ENCODE data around the gene UNC5C. TPM values are rescaled to one million over a fixed set of nuclear protein-coding genes. Genes with fewer than 3 reads are reported as not detected.
"Not testable (repeated sequence)": the region's sequence is repeated elsewhere in the genome, so short reads cannot be mapped to it uniquely, and the experiment has no call there.

Gene UNC5C
- total RNA-seq, 1 donor from 2014 or later = not detected

DNA sequence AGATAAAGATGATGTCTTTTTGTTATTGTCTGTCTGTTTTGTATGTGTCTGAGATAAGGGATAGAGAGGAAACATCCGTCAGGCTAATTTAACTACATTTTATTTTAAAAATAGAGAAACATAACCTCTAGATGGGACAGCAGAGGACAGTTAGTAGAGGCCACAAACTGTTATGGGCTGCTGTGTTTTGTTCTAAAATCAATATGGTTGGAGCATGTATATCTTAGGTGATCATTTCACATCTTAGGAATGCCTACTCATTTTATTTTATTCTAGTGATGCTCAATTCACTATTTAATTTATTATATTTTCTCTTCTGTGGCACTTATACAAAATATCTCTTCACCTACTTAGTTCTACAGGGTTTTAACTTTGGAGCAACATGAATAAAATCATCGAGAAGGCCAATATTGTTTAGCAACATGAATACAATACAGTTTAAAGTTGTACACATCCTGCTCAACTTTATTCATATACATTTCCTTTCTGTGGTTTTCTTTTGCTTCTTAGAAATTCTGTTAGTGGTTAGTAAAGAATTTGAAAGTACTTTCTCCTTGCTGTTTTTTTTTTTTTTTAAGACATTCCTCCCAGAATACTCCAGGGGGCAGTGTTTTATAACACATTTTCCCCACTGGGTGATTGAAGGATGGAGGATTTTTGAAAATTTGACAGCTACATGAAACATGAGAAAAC is 392.9 kb downstream of the UNC5C start:
- no peak overlapping the region for H3K4me3 ChIP-seq (ENCODE audit: low read depth, low read length)
- no peaks in the 10 kb centered on the region for H3K36me3 ChIP-seq (ENCODE audit: control insufficient read depth, insufficient read depth, low read length)
- DNase-seq (ENCODE audit: low read depth) (peak; percentile 46), FAIRE-seq (no peak)
- TF ChIP-seq, protein P1, sequence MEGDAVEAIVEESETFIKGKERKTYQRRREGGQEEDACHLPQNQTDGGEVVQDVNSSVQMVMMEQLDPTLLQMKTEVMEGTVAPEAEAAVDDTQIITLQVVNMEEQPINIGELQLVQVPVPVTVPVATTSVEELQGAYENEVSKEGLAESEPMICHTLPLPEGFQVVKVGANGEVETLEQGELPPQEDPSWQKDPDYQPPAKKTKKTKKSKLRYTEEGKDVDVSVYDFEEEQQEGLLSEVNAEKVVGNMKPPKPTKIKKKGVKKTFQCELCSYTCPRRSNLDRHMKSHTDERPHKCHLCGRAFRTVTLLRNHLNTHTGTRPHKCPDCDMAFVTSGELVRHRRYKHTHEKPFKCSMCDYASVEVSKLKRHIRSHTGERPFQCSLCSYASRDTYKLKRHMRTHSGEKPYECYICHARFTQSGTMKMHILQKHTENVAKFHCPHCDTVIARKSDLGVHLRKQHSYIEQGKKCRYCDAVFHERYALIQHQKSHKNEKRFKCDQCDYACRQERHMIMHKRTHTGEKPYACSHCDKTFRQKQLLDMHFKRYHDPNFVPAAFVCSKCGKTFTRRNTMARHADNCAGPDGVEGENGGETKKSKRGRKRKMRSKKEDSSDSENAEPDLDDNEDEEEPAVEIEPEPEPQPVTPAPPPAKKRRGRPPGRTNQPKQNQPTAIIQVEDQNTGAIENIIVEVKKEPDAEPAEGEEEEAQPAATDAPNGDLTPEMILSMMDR (IDR thresholded peaks at IDR 0.05; ENCODE audit: insufficient read depth, low read length, severe bottlenecking) = peak; percentile 38
- H3K27me3 ChIP-seq (ENCODE audit: control insufficient read depth, insufficient read depth, low read length) = no peaks in the 10 kb centered on the region

DNA sequence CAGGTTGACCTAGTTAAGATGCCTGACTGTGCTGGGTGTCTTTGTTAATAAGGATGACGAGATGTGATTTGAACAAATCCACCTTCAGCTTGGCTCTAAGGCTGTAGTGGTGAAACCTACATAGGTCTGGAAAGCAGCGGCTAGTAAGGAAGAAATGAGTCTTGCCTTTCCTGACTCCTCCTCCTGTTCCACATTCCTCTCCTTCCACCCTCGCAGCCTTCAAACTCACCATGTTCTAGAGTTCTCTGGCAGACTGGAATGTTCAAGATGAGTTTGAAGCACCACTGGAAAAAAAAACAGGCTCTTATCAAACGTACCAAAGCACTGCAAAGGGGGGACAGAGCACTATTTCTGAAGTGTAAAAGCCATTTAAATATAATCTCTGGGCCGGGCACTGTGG is 395.6 kb downstream of the UNC5C start:
- Histone ChIP-seq H3K27me3 (ENCODE audit: control insufficient read depth, insufficient read depth, low read length) (no peaks in the 10 kb centered on the region), H3K36me3 (ENCODE audit: control insufficient read depth, insufficient read depth, low read length) (no peaks in the 10 kb centered on the region), H3K4me3 (ENCODE audit: low read depth, low read length) (no peak overlapping the region)
- TF ChIP-seq, protein P1 (IDR thresholded peaks at IDR 0.05; ENCODE audit: insufficient read depth, low read length, severe bottlenecking) = no peak
- no peak for FAIRE-seq
- DNase-seq (ENCODE audit: low read depth) = no peak

DNA sequence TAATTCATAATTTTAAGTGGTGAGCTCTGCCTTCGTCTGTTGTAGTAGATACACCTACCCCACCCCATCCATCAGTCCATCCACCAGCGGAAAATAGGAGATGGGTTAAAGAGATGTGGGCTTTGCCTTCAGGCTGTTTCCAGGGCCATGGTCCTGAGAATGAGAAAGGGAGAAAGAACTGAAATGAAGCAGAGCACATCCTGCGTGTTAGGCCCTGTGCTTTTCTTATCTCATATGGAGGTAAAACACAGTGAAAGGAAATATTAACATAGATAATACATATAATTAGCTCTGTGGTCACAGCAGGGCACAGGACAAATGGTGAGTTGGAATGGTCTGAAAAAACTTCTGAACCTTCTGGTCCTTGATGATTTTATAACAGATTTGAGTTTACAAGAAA is 397.5 kb downstream of the UNC5C start:
- H3K36me3 ChIP-seq (ENCODE audit: control insufficient read depth, insufficient read depth, low read length) = no peaks in the 10 kb centered on the region
- TF ChIP-seq, protein P1 (IDR thresholded peaks at IDR 0.05; ENCODE audit: insufficient read depth, low read length, severe bottlenecking) = no peak
- no peak for FAIRE-seq

DNA sequence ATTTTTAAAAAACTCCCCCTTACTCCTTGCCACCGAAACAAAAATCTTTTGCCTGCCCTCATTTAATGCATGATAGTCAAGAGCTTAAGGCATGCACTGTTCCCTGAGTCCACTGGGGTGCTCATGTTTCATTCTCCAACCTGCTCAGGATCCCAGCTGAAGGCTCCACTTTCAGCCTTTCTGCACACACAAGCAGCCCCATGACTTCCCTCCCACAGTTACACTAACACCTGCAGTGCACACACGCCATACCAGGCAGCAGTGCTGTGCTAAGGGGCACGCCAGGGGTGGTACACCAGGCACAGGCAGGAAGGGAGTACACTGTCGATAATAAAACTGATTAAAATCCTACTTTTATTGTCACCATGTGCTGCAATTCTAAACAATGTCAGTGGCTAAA is 405.8 kb downstream of the UNC5C start:
- TF ChIP-seq, protein P1 (IDR thresholded peaks at IDR 0.05; ENCODE audit: insufficient read depth, low read length, severe bottlenecking) = no peak
- Histone ChIP-seq H3K4me3 (ENCODE audit: low read depth, low read length) (no peak overlapping the region), H3K36me3 (ENCODE audit: control insufficient read depth, insufficient read depth, low read length) (no peaks in the 10 kb centered on the region), H3K27me3 (ENCODE audit: control insufficient read depth, insufficient read depth, low read length) (no peaks in the 10 kb centered on the region)
- FAIRE-seq (no peak), DNase-seq (ENCODE audit: low read depth) (no peak)

More for the DNA sequence above, 397.5 kb downstream of the UNC5C start:
- no peak overlapping the region for H3K4me3 ChIP-seq (ENCODE audit: low read depth, low read length)
- no peaks in the 10 kb centered on the region for H3K27me3 ChIP-seq (ENCODE audit: control insufficient read depth, insufficient read depth, low read length)
- no peak for DNase-seq (ENCODE audit: low read depth)

DNA sequence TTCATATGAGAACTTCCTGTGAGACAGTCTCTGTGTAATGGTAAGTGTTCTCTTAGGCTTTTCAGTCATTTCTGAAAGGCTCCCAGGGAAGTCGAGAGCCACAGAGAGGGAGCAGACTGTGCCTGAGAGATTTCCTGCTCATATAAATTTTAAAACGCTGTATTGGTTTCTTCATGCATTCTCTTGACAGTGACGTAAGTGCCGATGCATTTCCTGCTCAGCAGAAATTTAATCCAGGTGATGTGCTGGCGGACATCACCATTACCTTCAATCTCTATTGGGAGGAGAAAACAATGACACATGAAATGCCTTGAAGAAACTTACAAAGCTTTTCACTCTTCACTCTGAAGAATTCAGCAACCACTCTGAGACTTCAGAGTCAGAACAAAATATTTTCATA is 407.4 kb downstream of the UNC5C start:
- DNase-seq (ENCODE audit: low read depth) (peak; percentile 62), FAIRE-seq (no peak)
- TF ChIP-seq, protein P1 (IDR thresholded peaks at IDR 0.05; ENCODE audit: insufficient read depth, low read length, severe bottlenecking) = no peak
- Histone ChIP-seq H3K27me3 (ENCODE audit: control insufficient read depth, insufficient read depth, low read length) (no peaks in the 10 kb centered on the region), H3K36me3 (ENCODE audit: control insufficient read depth, insufficient read depth, low read length) (no peaks in the 10 kb centered on the region), H3K4me3 (ENCODE audit: low read depth, low read length) (no peak overlapping the region)

DNA sequence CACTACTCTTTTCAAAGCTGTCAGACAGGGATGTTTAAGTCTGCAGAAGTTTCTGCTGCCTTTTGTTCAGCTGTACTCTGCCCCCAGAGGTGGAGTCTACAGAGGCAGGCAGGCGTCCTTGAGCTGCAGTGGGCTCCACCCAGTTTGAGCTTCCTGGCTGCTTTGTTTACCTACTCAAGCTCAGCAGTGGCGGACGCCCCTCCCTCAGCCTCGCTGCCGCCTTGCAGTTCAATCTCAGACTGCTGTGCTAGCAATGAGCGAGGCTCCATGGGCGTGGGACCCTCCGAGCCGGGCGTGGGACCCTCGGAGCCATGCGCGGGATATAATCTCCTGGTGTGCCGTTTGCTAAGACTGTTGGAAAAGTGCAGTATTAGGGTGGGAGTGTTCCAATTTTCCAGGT is 409.3 kb downstream of the UNC5C start:
- not testable (repeated sequence) for H3K27me3 ChIP-seq (ENCODE audit: control insufficient read depth, insufficient read depth, low read length); DNase-seq (ENCODE audit: low read depth); H3K36me3 ChIP-seq (ENCODE audit: control insufficient read depth, insufficient read depth, low read length); FAIRE-seq; H3K4me3 ChIP-seq (ENCODE audit: low read depth, low read length)

DNA sequence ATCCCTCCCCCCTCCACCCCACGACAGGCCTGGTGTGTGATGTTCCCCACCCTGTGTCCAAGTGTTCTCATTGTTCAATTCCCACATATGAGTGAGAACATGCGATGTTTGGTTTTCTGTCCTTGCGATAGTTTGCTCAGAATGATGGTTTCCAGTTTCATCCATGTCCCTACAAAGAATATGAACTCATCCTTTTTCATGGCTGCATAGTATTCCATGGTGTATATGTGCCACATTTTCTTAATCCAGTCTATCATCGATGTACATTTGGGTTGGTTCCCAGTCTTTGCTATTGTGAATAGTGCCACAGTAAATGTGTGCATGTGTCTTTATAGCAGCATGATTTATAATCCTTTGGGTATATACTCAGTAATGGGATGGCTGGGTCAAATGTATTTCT is 414.8 kb downstream of the UNC5C start:
- not testable (repeated sequence) for FAIRE-seq; H3K36me3 ChIP-seq (ENCODE audit: control insufficient read depth, insufficient read depth, low read length); DNase-seq (ENCODE audit: low read depth); H3K4me3 ChIP-seq (ENCODE audit: low read depth, low read length); H3K27me3 ChIP-seq (ENCODE audit: control insufficient read depth, insufficient read depth, low read length)

Data from bronchial epithelial cell (primary cell).